ENCODE data around the gene MYH10.

MYH10 gene

DNA sequence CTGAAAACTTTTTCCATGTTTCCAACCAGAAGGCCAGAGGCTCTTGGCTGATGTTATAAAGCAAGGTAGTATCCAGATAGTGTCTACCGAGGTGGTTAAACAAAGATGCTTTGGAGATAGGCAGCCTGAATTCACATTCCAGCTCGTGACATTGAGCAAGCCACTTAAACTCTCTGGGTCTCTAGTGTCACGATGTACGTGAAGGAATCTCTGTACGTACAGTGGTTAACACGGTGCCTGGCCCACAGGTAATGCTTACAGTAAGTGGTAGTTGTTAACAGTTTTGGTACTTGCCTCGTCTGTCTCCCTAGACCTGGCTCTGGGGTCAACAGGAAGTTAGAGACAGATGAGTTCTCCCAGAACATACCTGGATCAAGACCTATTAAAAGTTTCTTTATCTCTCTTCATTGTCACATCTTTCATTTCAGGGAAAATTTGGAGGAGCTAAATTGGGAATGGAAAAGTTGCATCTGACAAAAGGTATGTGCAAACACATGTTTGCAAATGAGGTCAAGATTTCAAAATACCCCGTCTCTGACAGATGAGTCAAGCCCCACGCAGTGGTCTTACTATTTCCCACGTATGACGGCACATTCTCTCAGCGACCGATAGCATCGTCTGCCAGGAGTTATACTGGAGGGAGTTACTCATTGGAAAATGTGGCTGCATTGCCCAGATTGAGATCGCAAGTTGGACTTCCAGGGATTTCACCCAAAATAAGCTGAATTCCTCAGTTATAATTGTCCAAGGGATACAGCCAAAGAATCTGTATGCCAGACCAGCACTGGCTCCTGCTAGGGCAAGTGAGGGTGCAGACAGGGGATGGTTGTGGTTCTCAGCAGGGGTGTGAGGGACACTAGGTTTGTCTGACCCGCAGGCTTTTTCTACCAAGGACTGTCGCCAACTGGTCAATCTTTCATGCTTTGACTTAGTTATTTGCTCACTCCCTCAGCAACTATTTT is 18.9 kb upstream of the MYH10 start:
- DNase-seq (ENCODE audit: low read depth in 2 of 2) = no peak

GRCh38 chr17:8647956-8648355 is 17.4 kb upstream of the MYH10 start:
- no peak for DNase-seq (ENCODE audit: low read depth in 2 of 2)

GRCh38 chr17:8647202-8647601 is 16.7 kb upstream of the MYH10 start:
- DNase-seq (ENCODE audit: low read depth in 2 of 2) = no peak

- DNase-seq (ENCODE audit: low read depth in 2 of 2) = no peak
These were observed 14.0 kb upstream of the MYH10 start for GRCh38 chr17:8644507-8644902.

GRCh38 chr17:8643855-8644506 is 13.5 kb upstream of the MYH10 start:
- no peak for DNase-seq (ENCODE audit: low read depth in 2 of 2)

DNA sequence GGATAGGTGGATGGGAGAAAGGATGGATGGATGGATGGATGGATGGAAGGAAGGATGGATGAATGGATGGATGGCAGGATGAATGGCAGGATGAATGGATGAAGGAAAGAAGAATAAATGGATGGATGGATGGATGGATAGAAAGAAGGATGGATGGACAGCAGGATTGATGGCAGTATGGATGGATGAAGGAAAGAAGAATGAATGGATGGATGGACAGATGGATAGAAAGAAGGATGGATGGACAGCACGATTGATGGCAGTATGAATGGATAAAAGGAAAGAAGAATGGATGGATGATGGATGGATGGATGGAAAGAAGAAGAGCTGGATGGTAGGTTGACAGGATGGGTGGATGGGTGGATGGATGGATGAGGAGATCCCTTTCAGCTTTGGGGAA is 9.2 kb upstream of the MYH10 start:
- no peak for DNase-seq (ENCODE audit: low read depth in 2 of 2)

- DNase-seq (ENCODE audit: low read depth in 2 of 2) = no peak
These were observed 1.5 kb upstream of the MYH10 start for GRCh38 chr17:8632061-8632460.

- no peak for DNase-seq (ENCODE audit: low read depth in 2 of 2)
These were observed 991 bp upstream of the MYH10 start for GRCh38 chr17:8631554-8631877.

GRCh38 chr17:8630802-8631553 is 453 bp upstream of the MYH10 start:
- DNase-seq (ENCODE audit: low read depth in 2 of 2) = peak; percentile 57 to 63

GRCh38 chr17:8629371-8630226 is 926 bp downstream of the MYH10 start:
- DNase-seq (ENCODE audit: low read depth in 2 of 2) = no peak

- no peak for DNase-seq (ENCODE audit: low read depth in 2 of 2)
These were observed 1.8 kb downstream of the MYH10 start for GRCh38 chr17:8628609-8629169.

GRCh38 chr17:8628172-8628571 is 2.4 kb downstream of the MYH10 start:
- no peak for DNase-seq (ENCODE audit: low read depth in 2 of 2)

DNA sequence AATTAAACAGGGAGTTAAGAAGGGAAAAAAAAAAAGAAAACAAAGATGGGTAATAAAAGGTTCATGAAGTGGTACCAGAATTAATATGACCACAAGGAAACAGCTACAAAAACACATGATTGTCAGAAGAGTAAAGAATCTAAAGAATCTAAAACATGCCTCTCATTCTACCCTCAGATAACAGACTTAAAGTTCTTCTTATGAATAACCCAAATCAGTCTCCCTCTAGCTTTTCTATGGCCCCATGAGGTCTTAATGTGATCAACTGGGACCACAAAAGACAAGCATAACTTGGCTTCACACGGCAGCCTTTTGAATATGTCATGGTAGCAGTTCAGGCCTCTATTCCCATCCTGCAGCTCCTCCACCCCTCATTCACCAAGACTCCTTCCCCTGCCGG is 6.9 kb downstream of the MYH10 start:
- no peak for DNase-seq (ENCODE audit: low read depth in 2 of 2)

GRCh38 chr17:8622191-8622590 is 8.3 kb downstream of the MYH10 start:
- no peak for DNase-seq (ENCODE audit: low read depth in 2 of 2)

DNA sequence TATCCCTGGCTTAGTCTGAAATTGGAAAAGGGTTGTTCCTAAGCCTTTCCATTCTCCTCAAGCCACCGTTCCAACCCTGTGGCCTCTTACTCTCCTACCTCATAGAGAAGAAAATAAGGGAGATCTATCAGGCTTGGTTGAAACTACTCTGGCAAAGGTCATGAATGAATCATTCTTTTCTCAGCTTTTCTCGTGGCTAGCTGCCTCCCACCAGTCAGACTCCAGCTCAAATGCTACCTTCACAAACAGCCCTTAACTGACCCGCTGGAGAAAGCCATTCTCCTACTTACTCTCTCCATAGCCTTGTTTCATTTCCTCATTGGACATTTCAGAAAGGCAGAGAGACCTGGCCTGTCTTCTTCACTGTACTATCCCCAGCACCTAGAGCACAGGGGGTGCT is 8.9 kb downstream of the MYH10 start:
- no peak for DNase-seq (ENCODE audit: low read depth in 2 of 2)

DNA sequence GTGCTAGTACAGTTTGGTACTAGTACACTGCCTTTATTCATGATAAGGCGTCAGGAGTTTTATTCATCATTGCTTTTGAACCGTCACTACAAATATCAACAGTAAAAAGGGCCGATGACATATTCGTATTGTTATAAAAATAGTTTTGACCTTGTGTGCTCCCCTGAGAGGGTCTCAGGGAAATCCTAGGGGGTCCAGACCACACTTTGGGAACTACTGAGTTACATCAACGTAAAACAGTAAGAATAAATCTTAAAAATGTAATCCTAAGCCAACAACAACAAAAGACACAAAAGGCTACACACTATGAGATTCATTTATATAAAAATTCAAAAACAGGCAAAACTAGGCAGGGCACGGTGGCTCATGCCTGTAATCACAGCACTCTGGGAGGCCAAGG is 11.2 kb downstream of the MYH10 start:
- DNase-seq (ENCODE audit: low read depth in 2 of 2) = no peak

GRCh38 chr17:8618825-8619224 is 11.7 kb downstream of the MYH10 start:
- no peak for DNase-seq (ENCODE audit: low read depth in 2 of 2)

DNA sequence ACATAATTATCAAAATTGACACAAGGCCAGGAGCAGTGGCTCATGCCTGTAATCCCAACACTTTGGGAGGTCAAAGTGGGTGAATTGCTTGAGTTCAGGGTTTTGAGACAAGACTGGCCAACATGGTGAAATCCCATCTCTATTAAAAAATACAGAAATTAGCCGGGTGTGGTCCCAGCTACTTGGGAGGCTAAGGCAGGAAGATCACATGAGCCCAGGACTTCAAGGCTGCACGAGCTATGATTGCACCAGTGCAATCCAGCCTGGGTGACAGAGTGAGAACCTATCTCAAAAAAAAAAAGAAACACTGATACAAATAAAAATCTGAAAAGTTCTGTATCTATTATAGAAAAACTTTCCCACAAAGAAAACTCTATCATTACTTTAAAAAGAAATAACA is 15.5 kb downstream of the MYH10 start:
- no peak for DNase-seq (ENCODE audit: low read depth in 2 of 2)

GRCh38 chr17:8611619-8612298 is 18.8 kb downstream of the MYH10 start:
- no peak for DNase-seq (ENCODE audit: low read depth in 2 of 2)

DNA sequence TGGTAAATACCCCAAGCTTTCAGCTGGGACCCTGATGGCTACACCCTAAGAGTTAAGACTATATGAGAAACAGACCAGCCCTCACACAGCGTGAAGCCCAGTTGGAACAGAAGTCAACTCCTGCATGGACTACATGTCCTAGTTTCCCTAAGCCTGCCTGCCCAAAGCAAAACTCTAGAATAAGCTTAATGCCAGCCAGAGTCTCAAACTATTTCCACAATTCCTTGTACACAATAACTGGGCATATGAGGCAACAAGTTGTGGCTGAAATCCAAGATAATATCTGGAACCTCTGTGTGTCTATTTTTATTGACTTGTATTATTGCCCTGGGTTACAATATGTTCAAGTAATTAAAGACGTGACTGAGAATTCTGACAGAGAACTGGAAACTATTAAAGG is 19.4 kb downstream of the MYH10 start:
- no peak for DNase-seq (ENCODE audit: low read depth in 2 of 2)

DNA sequence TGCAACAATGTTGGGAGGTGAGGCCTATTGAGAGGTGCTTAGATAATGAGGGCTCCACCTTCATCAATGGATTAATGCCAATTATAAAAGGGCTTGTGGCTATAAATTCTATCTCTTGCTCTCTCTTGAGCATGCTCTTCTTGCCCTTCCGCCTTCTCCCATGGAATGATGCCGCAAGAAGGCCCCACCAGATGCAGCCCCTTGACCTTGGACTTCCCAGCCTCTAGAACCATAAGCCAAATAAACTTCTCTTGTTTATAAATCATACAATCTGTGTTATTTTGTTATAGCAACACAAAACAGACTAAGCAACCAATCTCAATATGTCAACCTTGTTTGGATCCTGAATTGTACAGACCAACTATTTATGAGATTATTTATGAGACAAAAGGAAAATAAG is 20.0 kb downstream of the MYH10 start:
- no peak for DNase-seq (ENCODE audit: low read depth in 2 of 2)
